WTC11 (cell line): Measurements from ENCODE around the gene HLA-DMA. TPM values are rescaled to one million over a fixed set of nuclear protein-coding genes. Genes with fewer than 3 reads are reported as not detected.
A peak's percentile ranks its signal among the peaks of the same experiment; 100 is the strongest.

Experiments
- ATAC-seq: fragments of 200-7000 bp; cut with Tn5 transposase; 2 replicates; pipeline ENCODE4 v1.10.0; 2021; ENCODE audit warnings: mild to moderate bottlenecking, moderate library complexity
- CTCF ChIA-PET: fragments of 300-600 bp; sonication (Branson Sonifier 250); formaldehyde crosslinking; loops from one replicate; lab custom pipeline; 2021; ENCODE audit warnings: antibody characterized with exemption; lab: Charles Lee
- POLR2A ChIA-PET: fragments of 350-600 bp; sonication (Branson Sonifier 250); formaldehyde crosslinking; loops from one replicate; lab custom pipeline; 2021; ENCODE audit warnings: antibody characterized with exemption; lab: Charles Lee
- DNase-seq: peaks from one replicate; pipeline ENCODE4 v3.0.0; 2021; ENCODE audit warnings: low spot score
- H3K27ac Mint-ChIP-seq: 2 replicates; pipeline ENCODE4 v1.8.0; 2021; ENCODE audit warnings: mixed read lengths
- H3K27me3 Mint-ChIP-seq: 2 replicates; pipeline ENCODE4 v1.8.0; 2021; ENCODE audit warnings: low read depth, mild to moderate bottlenecking, moderate library complexity, mixed read lengths
- H3K36me3 Mint-ChIP-seq: 2 replicates; pipeline ENCODE4 v1.8.0; 2021; ENCODE audit warnings: mixed read lengths
- H3K4me1 Mint-ChIP-seq: 2 replicates; pipeline ENCODE4 v1.8.0; 2022; ENCODE audit warnings: mixed read lengths
- H3K4me3 Mint-ChIP-seq: 2 replicates; pipeline ENCODE4 v1.8.0; 2021; ENCODE audit warnings: mild to moderate bottlenecking, moderate library complexity, mixed read lengths
- H3K9me3 Mint-ChIP-seq: 2 replicates; pipeline ENCODE4 v1.8.0; 2021; ENCODE audit warnings: mixed read lengths
- AFF4 ChIP-seq: sonication (generic); formaldehyde crosslinking; IDR thresholded peaks from 2 replicates; pipeline ENCODE4 v1.8.1; 2023; ENCODE audit warnings: mild to moderate bottlenecking, missing genetic modification reagents, borderline replicate concordance
- ERG ChIP-seq: fragments of 250-450 bp; sonication (Bioruptor Pico); IDR thresholded peaks from 2 replicates; pipeline ENCODE4 v1.8.0; 2021; ENCODE audit warnings: mild to moderate bottlenecking
- ESRRA ChIP-seq: sonication (generic); formaldehyde crosslinking; IDR thresholded peaks from 2 replicates; pipeline ENCODE4 v1.8.1; 2022; ENCODE audit warnings: mild to moderate bottlenecking, missing genetic modification reagents, borderline replicate concordance
- FOXP1 ChIP-seq: sonication (generic); formaldehyde crosslinking; IDR thresholded peaks from 2 replicates; pipeline ENCODE4 v1.8.0; 2022; ENCODE audit warnings: missing genetic modification reagents, mild to moderate bottlenecking, moderate library complexity, borderline replicate concordance
- FOXP4 ChIP-seq: sonication (generic); formaldehyde crosslinking; IDR thresholded peaks from 2 replicates; pipeline ENCODE4 v1.8.0; 2022; ENCODE audit warnings: mild to moderate bottlenecking, missing genetic modification reagents
- IRF2 ChIP-seq: sonication (generic); formaldehyde crosslinking; IDR thresholded peaks from 2 replicates; pipeline ENCODE4 v1.8.0; 2022; ENCODE audit warnings: low read depth, missing genetic modification reagents, borderline replicate concordance
- MXD4 ChIP-seq: fragments of 250-450 bp; sonication (Bioruptor Pico); IDR thresholded peaks from 2 replicates; pipeline ENCODE4 v1.8.0; 2021; ENCODE audit warnings: mild to moderate bottlenecking, moderate library complexity, borderline replicate concordance
- SMAD4 ChIP-seq: sonication (generic); formaldehyde crosslinking; IDR thresholded peaks from 2 replicates; pipeline ENCODE4 v1.8.0; 2022; ENCODE audit warnings: mild to moderate bottlenecking, missing genetic modification reagents
- ZNF138 ChIP-seq: sonication (generic); formaldehyde crosslinking; conservative IDR thresholded peaks from 2 replicates; pipeline ENCODE4 v1.8.1; 2022; ENCODE audit warnings: mild to moderate bottlenecking, moderate library complexity, missing genetic modification reagents
- ZNF425 ChIP-seq: fragments of 250-450 bp; sonication (Bioruptor Pico); conservative IDR thresholded peaks from 2 replicates; pipeline ENCODE4 v1.9.0; 2021; ENCODE audit warnings: mild to moderate bottlenecking
- ZNF671 ChIP-seq: fragments of 250-450 bp; sonication (Bioruptor Pico); IDR thresholded peaks from 2 replicates; pipeline ENCODE4 v1.8.0; 2021; ENCODE audit warnings: mild to moderate bottlenecking
- total RNA-seq: library from RNA; stranded (reverse); gene quantifications from 3 replicates; pipeline ENCODE4 v1.2.3, GENCODE V29; 2021
- TF ChIP-seq, protein P1 (sequence below): fragments of 250-450 bp; sonication (Bioruptor Pico); IDR thresholded peaks from 2 replicates; pipeline ENCODE4 v1.9.0; 2021; ENCODE audit warnings: mild to moderate bottlenecking, borderline replicate concordance

Gene HLA-DMA
- total RNA-seq, 1 experiment from 2014 or later, result 6.6 TPM

- TF ChIP-seq ERG (CRISPR knock-in tag) (peak; percentile 47; the same call in 1 of the 2 replicates), IRF2 (CRISPR knock-in tag) (no peak), FOXP1 (no peak), ZNF671 (CRISPR knock-in tag) (peak; percentile 82), FOXP4 (no peak), ZNF138 (CRISPR knock-in tag) (no peak), ZNF425 (CRISPR knock-in tag) (peak; percentile 85), MXD4 (no peak), AFF4 (CRISPR knock-in tag) (no peak)
- TF ChIP-seq, protein P1, sequence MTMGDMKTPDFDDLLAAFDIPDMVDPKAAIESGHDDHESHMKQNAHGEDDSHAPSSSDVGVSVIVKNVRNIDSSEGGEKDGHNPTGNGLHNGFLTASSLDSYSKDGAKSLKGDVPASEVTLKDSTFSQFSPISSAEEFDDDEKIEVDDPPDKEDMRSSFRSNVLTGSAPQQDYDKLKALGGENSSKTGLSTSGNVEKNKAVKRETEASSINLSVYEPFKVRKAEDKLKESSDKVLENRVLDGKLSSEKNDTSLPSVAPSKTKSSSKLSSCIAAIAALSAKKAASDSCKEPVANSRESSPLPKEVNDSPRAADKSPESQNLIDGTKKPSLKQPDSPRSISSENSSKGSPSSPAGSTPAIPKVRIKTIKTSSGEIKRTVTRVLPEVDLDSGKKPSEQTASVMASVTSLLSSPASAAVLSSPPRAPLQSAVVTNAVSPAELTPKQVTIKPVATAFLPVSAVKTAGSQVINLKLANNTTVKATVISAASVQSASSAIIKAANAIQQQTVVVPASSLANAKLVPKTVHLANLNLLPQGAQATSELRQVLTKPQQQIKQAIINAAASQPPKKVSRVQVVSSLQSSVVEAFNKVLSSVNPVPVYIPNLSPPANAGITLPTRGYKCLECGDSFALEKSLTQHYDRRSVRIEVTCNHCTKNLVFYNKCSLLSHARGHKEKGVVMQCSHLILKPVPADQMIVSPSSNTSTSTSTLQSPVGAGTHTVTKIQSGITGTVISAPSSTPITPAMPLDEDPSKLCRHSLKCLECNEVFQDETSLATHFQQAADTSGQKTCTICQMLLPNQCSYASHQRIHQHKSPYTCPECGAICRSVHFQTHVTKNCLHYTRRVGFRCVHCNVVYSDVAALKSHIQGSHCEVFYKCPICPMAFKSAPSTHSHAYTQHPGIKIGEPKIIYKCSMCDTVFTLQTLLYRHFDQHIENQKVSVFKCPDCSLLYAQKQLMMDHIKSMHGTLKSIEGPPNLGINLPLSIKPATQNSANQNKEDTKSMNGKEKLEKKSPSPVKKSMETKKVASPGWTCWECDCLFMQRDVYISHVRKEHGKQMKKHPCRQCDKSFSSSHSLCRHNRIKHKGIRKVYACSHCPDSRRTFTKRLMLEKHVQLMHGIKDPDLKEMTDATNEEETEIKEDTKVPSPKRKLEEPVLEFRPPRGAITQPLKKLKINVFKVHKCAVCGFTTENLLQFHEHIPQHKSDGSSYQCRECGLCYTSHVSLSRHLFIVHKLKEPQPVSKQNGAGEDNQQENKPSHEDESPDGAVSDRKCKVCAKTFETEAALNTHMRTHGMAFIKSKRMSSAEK, result 0 out of 2 replicates have a peak, but pooled peaks have one; percentile 57
Observed at GRCh38 chr6:32982084-32982701, 29.3 kb upstream of the HLA-DMA start (continued).

- CTCF ChIA-PET, result interaction anchor here (0.6 to 6.9 kb wide), 7 partner anchors 9 to 143 kb away, joined by 3 to 128 read pairs (median 4); partner anchors contain the start of gene HLA-DMA
- peaks cover 66% of the 10 kb centered on the region for H3K36me3 Mint-ChIP-seq
- peak overlapping the region; percentile 55; the same call in 1 of the 2 replicates for H3K27ac Mint-ChIP-seq
- ATAC-seq (no peak), DNase-seq (no peak)
- POLR2A ChIA-PET, result interaction anchor here (1.0 to 6.5 kb wide), 2 partner anchors 10 to 86 kb away, joined by 4 to 146 read pairs; partner anchors contain the start of gene BRD2
- H3K27me3 Mint-ChIP-seq, result no peaks in the 10 kb centered on the region
- H3K9me3 Mint-ChIP-seq, result no peaks in the 10 kb centered on the region
- TF ChIP-seq ESRRA, result no peak
- TF ChIP-seq SMAD4, result no peak
- H3K4me1 Mint-ChIP-seq, result peaks cover 42% of the 10 kb centered on the region
- no peak overlapping the region for H3K4me3 Mint-ChIP-seq
Observed at GRCh38 chr6:32980488-32981038, 27.7 kb upstream of the HLA-DMA start.
